GM19397 (cell line): ENCODE data around the gene MROH8.
"Not testable (repeated sequence)": the region's sequence is repeated elsewhere in the genome, so short reads cannot be mapped to it uniquely, and the experiment has no call there.

Experiments
- ATAC-seq: cut with Tn5 transposase; IDR thresholded peaks from one replicate; pipeline ENCODE4 v1.9.1; 2021; ENCODE audit warnings: mild to moderate bottlenecking, moderate library complexity; ENCODE audit not compliant: unreplicated experiment

The MROH8 gene

GRCh38 chr20:37095599-37096414 is 83.5 kb downstream of the MROH8 start, which contains the start of gene RBL1:
Gene RBL1 (minus strand): TSS chr20:37095997. CDS start chr20:37095928, 69 bp downstream.
- ATAC-seq, result peak; percentile 78

GRCh38 chr20:37095108-37095598 is 84.2 kb downstream of the MROH8 start:
- peak; percentile 20 for ATAC-seq

- ATAC-seq, result no peak
Observed at GRCh38 chr20:37090407-37090806, 88.9 kb downstream of the MROH8 start.

GRCh38 chr20:37081717-37082289 is 97.5 kb downstream of the MROH8 start:
- ATAC-seq, result no peak

- ATAC-seq, result no peak
Observed at GRCh38 chr20:37077009-37077408, 102.3 kb downstream of the MROH8 start.

- no peak for ATAC-seq
Observed at GRCh38 chr20:37075932-37076685, 103.2 kb downstream of the MROH8 start.

- ATAC-seq, result no peak
Observed at GRCh38 chr20:37072293-37073196, 106.8 kb downstream of the MROH8 start.

- no peak for ATAC-seq
Observed at GRCh38 chr20:37071481-37071911, 107.9 kb downstream of the MROH8 start.

- not testable (repeated sequence) for ATAC-seq
Observed at GRCh38 chr20:37069563-37069962, 109.8 kb downstream of the MROH8 start.

GRCh38 chr20:37066168-37066567 is 113.2 kb downstream of the MROH8 start:
- ATAC-seq, result no peak

- no peak for ATAC-seq
Observed at GRCh38 chr20:37055276-37055675, 124.1 kb downstream of the MROH8 start.

GRCh38 chr20:37053230-37053950 is 126.0 kb downstream of the MROH8 start:
- no peak for ATAC-seq
